ENCODE data around the gene SPAG9.
"Not testable (repeated sequence)": the region's sequence is repeated elsewhere in the genome, so short reads cannot be mapped to it uniquely, and the experiment has no call there.

Gene SPAG9

DNA sequence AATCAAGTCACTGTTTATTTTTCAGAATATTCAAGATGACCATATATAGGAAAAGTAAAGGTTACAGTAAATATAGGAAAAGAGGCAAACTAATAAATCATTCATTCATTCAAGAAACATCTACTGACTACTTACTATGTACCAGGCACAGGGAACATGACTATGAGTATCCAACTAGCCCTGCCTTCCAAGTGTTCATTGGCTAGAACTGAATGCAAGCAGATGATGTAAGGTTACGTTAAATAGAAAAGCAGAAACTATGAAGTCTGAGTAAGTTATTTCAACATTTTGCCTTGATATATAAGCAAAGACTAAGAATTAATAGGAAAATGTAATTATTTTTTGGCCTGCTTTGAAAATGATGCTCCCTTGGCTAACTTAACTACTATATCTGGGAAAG, 36.7 kb downstream of the SPAG9 start:
- no peak for DNase-seq

DNA sequence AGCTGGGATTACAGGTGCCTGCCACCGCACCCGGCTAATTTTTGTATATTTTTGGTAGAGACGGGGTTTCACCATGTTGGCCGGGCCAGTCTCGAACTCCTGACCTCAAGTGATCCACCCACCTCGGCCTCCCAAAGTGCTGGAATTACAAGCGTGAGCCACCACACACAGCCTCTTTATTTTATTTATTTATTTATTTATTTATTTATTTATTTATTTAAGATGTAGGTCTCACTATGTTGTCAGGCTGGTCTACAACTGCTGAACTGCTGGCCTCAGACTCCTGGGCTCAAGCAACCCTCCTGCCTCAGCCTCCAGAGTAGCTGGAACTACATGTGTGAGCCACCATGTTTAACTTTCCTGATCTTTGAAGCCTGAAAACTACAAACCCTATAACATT, 37.3 kb downstream of the SPAG9 start:
- not testable (repeated sequence) for DNase-seq

DNA sequence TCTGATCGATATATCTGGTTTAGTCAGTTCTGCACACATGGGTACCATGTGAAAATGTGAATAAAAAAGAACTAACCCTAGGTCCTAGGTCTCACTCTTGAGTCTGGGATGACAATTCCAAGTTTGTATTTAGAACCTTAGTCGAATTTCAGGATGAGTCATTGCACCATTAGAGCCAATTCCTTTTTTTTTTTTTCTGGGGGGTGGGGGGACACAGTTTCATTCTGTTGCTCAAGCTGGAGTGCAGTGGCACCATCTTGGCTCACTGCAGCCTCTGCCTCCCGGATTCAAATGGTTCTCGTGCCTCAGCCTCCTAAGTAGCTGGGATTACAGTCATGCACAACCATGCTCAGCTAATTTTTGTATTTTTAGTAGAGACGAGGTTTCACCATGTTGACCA, 41.6 kb downstream of the SPAG9 start:
- DNase-seq, result no peak

GRCh38 chr17:51078009-51078592, 42.6 kb downstream of the SPAG9 start:
- no peak for DNase-seq

- no peak for DNase-seq
Observed at GRCh38 chr17:51076821-51077220, 43.8 kb downstream of the SPAG9 start.

DNA sequence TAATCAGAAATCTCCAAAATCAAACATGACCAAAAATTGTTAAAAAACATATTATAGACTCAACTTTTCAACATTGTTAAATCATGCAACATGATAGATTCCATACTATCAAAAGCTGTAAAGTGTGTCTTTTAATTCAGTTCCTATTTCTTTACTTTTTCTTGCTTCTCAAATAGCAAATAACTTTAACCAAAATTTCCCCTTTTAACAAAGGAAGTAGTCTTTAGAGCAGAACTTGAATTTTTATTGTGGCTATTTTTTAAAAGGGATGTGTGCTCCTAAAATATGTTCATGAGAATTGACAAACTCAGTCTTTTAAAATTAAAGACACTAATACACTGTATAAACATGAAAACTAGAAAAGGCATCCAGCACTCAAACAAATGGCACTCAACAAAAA, 49.1 kb downstream of the SPAG9 start:
- no peak for DNase-seq

- no peak for DNase-seq
Observed at GRCh38 chr17:51065466-51065865, 55.2 kb downstream of the SPAG9 start.

DNA sequence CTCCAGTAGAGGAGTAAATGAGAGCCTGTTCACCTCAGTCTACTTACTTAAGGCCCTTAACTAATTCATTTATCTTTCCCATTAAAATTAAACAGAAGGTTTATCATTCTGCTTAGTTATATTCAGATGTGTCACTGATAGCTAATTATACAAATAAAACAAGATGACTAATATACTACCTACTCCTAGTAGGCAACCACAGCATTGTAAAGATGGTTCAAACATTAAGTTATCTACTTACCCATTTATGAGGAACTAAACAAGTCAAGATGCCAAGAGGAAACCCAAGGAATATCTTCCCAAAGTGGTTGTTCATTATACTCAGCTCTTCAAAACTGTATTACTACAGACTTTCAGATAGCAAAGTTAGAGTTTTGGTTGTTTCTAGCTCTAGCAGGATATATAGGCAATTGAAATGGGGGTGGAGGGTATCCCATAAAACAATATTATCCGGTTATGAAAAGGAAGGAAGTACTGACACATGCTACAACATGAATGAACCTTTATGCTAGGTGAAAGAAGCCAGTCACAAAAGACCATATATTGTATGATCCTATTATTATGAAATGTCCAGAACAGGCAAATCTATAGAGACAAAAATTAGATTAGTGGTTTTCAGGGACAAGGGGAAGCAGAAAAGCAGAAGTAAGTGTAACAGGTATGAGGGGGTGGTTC, 56.5 kb downstream of the SPAG9 start:
- no peak for DNase-seq

DNA sequence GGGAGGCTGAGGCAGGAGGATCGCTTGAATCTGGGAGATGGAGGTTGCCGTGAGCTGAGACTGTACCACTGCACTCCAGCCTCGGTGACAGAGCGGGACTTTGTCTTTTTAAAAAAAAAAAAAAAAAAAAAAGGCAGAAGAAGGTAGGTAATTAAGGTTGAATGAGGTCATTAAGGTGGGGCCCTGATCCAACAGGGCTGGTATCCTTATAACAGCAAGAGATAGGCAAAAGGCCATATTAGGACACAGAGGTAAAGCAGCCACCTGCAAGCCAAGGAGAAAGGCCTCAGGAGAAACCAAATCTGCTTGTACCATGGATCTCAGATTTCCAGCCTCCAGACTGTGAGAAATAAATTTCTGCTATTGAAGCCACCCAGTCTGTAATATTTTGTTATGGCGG, 60.3 kb downstream of the SPAG9 start:
- no peak for DNase-seq

DNA sequence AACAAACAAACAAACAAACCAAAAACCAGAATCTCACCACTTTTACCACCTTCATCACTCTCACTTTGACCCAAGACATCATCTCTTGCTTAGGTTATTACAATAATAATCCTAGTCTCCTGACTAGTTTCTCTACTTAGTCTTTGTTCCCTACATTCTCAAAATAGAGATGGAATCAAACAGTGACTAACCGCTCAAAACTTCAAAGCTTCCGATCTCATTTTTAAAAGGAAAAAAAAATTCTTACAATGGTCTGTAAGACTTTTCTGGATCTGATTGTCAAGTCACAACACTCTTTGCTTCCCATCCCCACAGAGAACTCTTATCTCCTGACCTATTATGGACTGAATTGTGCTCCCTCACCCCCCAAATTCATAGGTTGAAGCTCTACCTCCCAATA, 60.9 kb downstream of the SPAG9 start:
- no peak for DNase-seq

GRCh38 chr17:51057534-51057933, 63.1 kb downstream of the SPAG9 start:
- DNase-seq, result no peak

DNA sequence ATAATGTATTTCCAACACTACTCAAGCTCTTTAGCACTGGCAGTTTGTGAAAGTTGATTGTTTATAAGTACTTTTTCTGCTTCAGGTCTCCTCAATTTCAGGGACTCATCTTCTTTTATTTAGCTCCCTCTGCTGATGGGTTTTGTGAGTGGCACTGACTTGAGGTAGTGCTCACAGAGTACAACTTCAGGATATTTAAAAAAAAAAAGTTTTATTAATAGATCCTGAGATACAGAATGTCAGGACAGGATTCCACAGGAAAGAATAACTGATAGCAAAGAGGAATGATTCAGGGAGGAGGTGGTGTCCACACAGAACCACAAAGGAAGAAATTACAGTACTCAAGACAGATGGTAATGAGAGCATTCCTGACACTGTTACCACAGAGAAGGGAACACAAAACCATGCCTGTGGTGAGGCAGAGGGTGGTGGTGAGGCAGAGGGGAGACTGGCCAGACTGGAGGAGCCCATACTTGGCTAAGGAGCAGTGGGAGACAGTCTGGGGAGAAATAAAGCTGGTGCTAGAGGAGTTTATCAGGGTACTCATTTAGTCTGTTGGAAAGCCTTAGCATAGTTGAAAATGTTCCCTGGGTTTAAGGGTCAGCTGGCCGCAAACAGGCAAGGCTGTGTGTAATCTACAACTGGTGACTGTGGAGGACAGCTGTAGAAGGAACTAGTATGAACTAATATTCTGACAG, 63.7 kb downstream of the SPAG9 start:
- peak; percentile 13 for DNase-seq

DNA sequence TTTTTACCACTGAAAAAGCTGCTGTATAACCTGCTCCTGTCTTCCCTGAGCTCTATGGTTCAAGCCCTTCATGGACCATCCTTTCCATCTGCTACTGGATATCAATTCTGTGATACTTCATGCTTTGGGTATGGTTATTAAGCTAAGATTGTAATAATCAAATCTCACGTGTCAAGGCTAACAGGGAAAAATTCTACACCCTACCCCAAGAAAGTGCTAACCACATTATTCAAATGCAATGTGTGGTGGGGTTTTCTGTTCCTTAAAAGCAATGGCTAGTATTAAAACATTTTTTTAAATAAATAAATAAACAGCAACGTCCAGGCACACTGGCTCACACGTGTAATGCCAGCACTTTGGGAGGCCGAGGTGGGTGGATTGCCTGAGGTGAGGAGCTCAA, 65.9 kb downstream of the SPAG9 start:
- DNase-seq, result no peak

DNA sequence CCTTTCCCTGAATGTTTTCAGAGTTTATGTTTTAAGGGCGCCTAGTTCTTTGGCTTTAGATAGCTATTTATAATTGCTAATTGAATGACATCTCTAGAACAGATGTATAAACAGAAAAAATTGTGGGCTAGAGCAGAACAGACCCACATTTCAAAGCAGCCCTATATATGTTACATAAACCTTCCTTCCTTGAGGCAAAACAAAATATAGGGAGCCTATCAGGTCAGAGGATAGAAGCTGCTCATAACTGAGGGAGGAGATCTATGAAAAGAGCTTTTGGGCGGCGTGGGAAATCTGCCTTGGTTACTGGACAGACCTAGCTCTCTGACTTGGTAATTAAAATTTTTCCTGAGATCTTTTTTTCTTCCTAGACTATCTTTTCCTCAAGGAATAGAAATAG, 68.4 kb downstream of the SPAG9 start:
- no peak for DNase-seq

DNA sequence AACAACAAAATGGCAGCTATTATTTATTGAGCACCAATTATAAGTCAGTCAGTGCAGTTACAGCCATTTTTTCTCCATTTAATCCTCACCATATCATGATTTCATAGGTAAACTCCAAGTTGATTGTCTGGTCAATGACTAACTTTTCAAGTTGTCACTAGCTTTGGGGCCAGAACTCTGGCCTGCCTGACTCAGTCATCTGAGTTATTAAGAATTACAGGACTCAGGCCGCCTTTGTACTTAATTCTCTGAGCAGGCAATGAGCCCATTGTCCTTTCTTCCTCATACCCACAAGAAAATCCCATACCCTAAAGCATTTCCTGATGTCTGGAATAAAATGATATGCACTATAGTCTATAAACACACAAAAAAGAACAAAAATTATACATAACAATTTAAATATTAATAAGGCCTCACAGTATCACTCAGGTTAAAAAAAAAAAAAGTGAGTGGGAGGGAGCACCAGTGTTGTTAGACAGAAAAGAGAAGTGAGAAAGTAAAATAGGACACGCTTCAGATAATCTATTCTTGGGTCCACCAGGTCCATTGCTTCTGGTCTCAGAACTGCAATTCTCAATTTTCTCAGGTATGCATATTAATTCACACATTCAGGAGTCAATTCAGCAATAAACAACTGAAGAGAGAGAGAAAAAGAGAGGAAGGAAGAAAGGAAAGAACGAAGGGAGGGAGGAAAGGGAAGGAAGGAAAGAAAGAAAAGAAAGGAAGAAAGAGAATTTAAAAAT, 70.2 kb downstream of the SPAG9 start:
- DNase-seq, result no peak

- DNase-seq, result no peak
Observed at GRCh38 chr17:51046514-51047384, 73.9 kb downstream of the SPAG9 start.

- no peak for DNase-seq
Observed at GRCh38 chr17:51046046-51046445, 74.6 kb downstream of the SPAG9 start.

DNA sequence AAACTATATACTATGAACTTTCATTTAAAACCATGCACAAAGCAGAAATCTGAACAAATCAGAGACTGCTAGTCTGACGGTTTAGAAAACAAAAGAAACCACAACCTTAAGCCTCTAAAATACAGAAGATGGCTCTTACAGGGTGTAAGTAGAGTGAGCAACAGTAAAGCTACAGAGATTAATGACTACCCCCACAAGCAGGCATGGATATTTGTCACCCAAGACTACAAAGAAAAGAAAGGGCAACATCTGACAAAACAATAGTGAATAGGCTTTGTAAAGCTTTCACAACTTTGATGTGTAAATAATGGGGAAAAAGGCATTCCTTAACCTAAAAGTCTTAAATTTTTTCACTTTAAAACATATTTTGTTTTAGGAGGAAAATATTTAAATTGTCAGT, 75.0 kb downstream of the SPAG9 start:
- no peak for DNase-seq

GRCh38 chr17:51044976-51045375, 75.7 kb downstream of the SPAG9 start:
- no peak for DNase-seq

GRCh38 chr17:51036084-51036483, 84.6 kb downstream of the SPAG9 start:
- no peak for DNase-seq

GRCh38 chr17:51035431-51035830, 85.2 kb downstream of the SPAG9 start:
- DNase-seq, result no peak

- DNase-seq, result no peak
Observed at GRCh38 chr17:51034800-51035199, 85.9 kb downstream of the SPAG9 start.

- DNase-seq, result no peak
Observed at GRCh38 chr17:51032850-51033249, 87.8 kb downstream of the SPAG9 start.

Measured in CD4-positive, alpha-beta T cell treated with Interleukin-17A for 4 hours (primary cell).